ENCODE data around the gene KLC1. TPM values are rescaled to one million over a fixed set of nuclear protein-coding genes. Genes with fewer than 3 reads are reported as not detected.
A peak's percentile ranks its signal among the peaks of the same experiment; 100 is the strongest.

KLC1 gene
- total RNA-seq, 4 donors from 2014 or later = 205 to 427 (median 291) TPM

- peaks cover 21 to 31% (median 29%) of the 10 kb centered on the region in 4 donors for H3K4me1 ChIP-seq
- peaks cover 0 to 3% (median 0%) of the 10 kb centered on the region in 4 donors for H3K36me3 ChIP-seq
- H3K9me3 ChIP-seq = no peaks in the 10 kb centered on the region
- no peak for TF ChIP-seq CTCF (IDR thresholded peaks at IDR 0.05)
- no peak for TF ChIP-seq POLR2A (IDR thresholded peaks at IDR 0.05)
- no peak for TF ChIP-seq EP300 (IDR thresholded peaks at IDR 0.05; ENCODE audit: low read depth)
- TF ChIP-seq POLR2AphosphoS5 (IDR thresholded peaks at IDR 0.05) = no peak
- H3K27me3 ChIP-seq = no peaks in the 10 kb centered on the region
- no peak overlapping the region for H3K27ac ChIP-seq
- 84 to 100% methylated on average over 1 to 20 of the region's 21 CpGs for WGBS, 2 donors (ENCODE audit: low coverage in 1 of 2)
- DNase-seq = peak; percentile 9
- intact Hi-C loops (cut with DNase I; ENCODE audit: low total_unique reads) = no loop called here
- in situ Hi-C loops (cut with MboI; ENCODE audit: low pct_ligation_motif_present in 1 of 4, low pct_unique_long_range_greater_than_20kb in 1 of 4, low sequenced_read_pairs in 3 of 4) = no loop called here
- H3K4me3 ChIP-seq = no peak overlapping the region
These were observed 71.9 kb downstream of the KLC1 start for GRCh38 chr14:103700753-103701490.

GRCh38 chr14:103702095-103702494 lies 73.1 kb downstream of the KLC1 start:
- WGBS, 2 donors (ENCODE audit: low coverage in 1 of 2) = 83% methylated on average over 5 of the region's 5 CpGs; no CpG with 5 or more reads in 1 of the 2 donors
- intact Hi-C loops (cut with DNase I; ENCODE audit: low total_unique reads) = no loop called here
- Histone ChIP-seq H3K4me3 (no peak overlapping the region), H3K9me3 (no peaks in the 10 kb centered on the region), H3K36me3 (peaks cover 0 to 3% (median 0%) of the 10 kb centered on the region in 4 donors), H3K27me3 (no peaks in the 10 kb centered on the region), H3K4me1 (peaks cover 16 to 20% (median 19%) of the 10 kb centered on the region in 4 donors), H3K27ac (no peak overlapping the region)
- DNase-seq = no peak
- in situ Hi-C loops (cut with MboI; ENCODE audit: low pct_ligation_motif_present in 1 of 4, low pct_unique_long_range_greater_than_20kb in 1 of 4, low sequenced_read_pairs in 3 of 4) = no loop called here
- TF ChIP-seq POLR2A (IDR thresholded peaks at IDR 0.05) (no peak), EP300 (IDR thresholded peaks at IDR 0.05; ENCODE audit: low read depth) (no peak), POLR2AphosphoS5 (IDR thresholded peaks at IDR 0.05) (no peak), CTCF (IDR thresholded peaks at IDR 0.05) (no peak)

GRCh38 chr14:103702497-103703432 lies 73.8 kb downstream of the KLC1 start:
- 89% methylated on average over 29 of the region's 29 CpGs; no CpG with 5 or more reads in 1 of the 2 donors for WGBS, 2 donors (ENCODE audit: low coverage in 1 of 2)
- intact Hi-C loops (cut with DNase I; ENCODE audit: low total_unique reads) = no loop called here
- TF ChIP-seq CTCF (IDR thresholded peaks at IDR 0.05) (no peak), POLR2A (IDR thresholded peaks at IDR 0.05) (no peak), EP300 (IDR thresholded peaks at IDR 0.05; ENCODE audit: low read depth) (no peak), POLR2AphosphoS5 (IDR thresholded peaks at IDR 0.05) (no peak)
- Histone ChIP-seq H3K27ac (no peak overlapping the region), H3K4me3 (no peak overlapping the region), H3K9me3 (no peaks in the 10 kb centered on the region), H3K4me1 (peaks cover 12 to 13% (median 13%) of the 10 kb centered on the region in 4 donors), H3K36me3 (peaks cover 0 to 3% (median 0%) of the 10 kb centered on the region in 4 donors), H3K27me3 (no peaks in the 10 kb centered on the region)
- in situ Hi-C loops (cut with MboI; ENCODE audit: low pct_ligation_motif_present in 1 of 4, low pct_unique_long_range_greater_than_20kb in 1 of 4, low sequenced_read_pairs in 3 of 4) = no loop called here
- no peak for DNase-seq

All from transverse colon (tissue), 4 donors.